ENCODE results near the gene ZNF615. TPM values are rescaled to one million over a fixed set of nuclear protein-coding genes. Genes with fewer than 3 reads are reported as not detected.

ZNF615 gene
- total RNA-seq, 1 experiment from 2014 or later, result 1.6 TPM

DNA sequence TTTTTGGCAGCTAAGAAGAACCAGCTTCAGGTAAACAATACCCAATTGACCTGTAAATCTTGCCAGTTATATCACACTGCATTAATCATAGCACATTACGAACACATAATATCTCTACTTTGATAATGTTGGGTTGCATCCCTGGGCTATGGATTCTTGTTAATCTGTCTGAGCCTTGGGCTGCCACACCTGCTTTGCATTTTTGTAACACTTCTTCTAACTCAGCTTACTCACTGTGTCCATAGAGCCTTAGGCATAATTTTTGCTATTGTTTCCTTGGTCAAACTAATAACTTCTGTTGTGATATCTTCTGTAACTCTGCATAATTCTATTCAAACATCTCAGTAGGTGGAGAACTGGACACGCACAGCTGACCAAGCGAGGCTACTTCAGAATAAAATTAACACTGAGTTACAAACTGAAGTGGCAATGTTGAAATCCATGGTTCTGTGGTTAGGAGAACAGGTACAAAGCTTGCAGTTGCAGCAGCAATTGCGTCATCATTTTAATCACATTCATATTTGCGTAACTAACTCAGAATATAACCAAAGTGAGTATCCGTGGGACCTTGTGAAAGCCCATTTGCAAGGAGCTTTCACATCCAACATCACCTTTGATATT lies 27.8 kb downstream of the ZNF615 start:
- Histone ChIP-seq H3K79me2 (ENCODE audit: insufficient read depth, low read length) (no peaks in the 10 kb centered on the region), H3K27ac (ENCODE audit: low read depth, low read length) (no peak overlapping the region), H3K9ac (ENCODE audit: low read length) (no peak overlapping the region), H3K4me2 (ENCODE audit: low read length) (no peak overlapping the region), H3K9me2 (ENCODE audit: insufficient read depth) (no peaks in the 10 kb centered on the region), H3K4me1 (ENCODE audit: control insufficient read depth in 1 of 2, insufficient read depth in 2 of 2, low read length in 2 of 2) (no peaks in the 10 kb centered on the region), H3K4me3 (replicated peaks in 1 of 2; ENCODE audit: low read depth in 1 of 2, low read length in 2 of 2) (no peak overlapping the region), H3K9me3 (ENCODE audit: control insufficient read depth in 1 of 2, insufficient read depth in 1 of 2, low read depth in 1 of 2, low read length in 2 of 2) (peaks cover 12 to 23% of the 10 kb centered on the region in 2 experiments; a peak in 3 of 4 replicates), H3K27me3 (ENCODE audit: insufficient read depth, low read length) (no peaks in the 10 kb centered on the region), H2AFZ (ENCODE audit: low read depth, low read length, poor library complexity, severe bottlenecking) (no peak overlapping the region), H4K20me1 (ENCODE audit: insufficient read depth) (no peaks in the 10 kb centered on the region), H3K36me3 (ENCODE audit: control insufficient read depth in 1 of 2, insufficient read depth in 2 of 2, low read length in 2 of 2) (no peaks in the 10 kb centered on the region)
- DNase-seq (ENCODE audit: low read depth, low spot score), result no peak
- intact Hi-C loops (cut with micrococcal nuclease), result no loop called here
- TF ChIP-seq SP1 (IDR thresholded peaks at IDR 0.05; ENCODE audit: low read depth) (no peak), EGR1 (IDR thresholded peaks at IDR 0.05; ENCODE audit: low read depth) (no peak), FOSL1 (IDR thresholded peaks at IDR 0.05; ENCODE audit: low read depth) (no peak), CEBPB (IDR thresholded peaks at IDR 0.05; ENCODE audit: low read depth) (no peak), YY1 (IDR thresholded peaks at IDR 0.05; ENCODE audit: extremely low read depth, insufficient replicate concordance, low read depth, low read length) (no peak), EZH2phosphoT487 (IDR thresholded peaks at IDR 0.05; ENCODE audit: borderline replicate concordance) (no peak), SRF (IDR thresholded peaks at IDR 0.05; ENCODE audit: low read depth) (no peak), SIN3A (IDR thresholded peaks at IDR 0.05; ENCODE audit: low read depth) (no peak), CBX3 (IDR thresholded peaks at IDR 0.05; ENCODE audit: low read depth) (no peak), POLR2A (IDR thresholded peaks at IDR 0.05; ENCODE audit: borderline replicate concordance, extremely low read depth, insufficient read depth, insufficient read length) (no peak), RAD21 (IDR thresholded peaks at IDR 0.05; ENCODE audit: low read depth) (no peak)
- TF ChIP-seq, protein P1, sequence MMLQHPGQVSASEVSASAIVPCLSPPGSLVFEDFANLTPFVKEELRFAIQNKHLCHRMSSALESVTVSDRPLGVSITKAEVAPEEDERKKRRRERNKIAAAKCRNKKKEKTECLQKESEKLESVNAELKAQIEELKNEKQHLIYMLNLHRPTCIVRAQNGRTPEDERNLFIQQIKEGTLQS (IDR thresholded peaks at IDR 0.05), result no peak
- TF ChIP-seq, protein P2, sequence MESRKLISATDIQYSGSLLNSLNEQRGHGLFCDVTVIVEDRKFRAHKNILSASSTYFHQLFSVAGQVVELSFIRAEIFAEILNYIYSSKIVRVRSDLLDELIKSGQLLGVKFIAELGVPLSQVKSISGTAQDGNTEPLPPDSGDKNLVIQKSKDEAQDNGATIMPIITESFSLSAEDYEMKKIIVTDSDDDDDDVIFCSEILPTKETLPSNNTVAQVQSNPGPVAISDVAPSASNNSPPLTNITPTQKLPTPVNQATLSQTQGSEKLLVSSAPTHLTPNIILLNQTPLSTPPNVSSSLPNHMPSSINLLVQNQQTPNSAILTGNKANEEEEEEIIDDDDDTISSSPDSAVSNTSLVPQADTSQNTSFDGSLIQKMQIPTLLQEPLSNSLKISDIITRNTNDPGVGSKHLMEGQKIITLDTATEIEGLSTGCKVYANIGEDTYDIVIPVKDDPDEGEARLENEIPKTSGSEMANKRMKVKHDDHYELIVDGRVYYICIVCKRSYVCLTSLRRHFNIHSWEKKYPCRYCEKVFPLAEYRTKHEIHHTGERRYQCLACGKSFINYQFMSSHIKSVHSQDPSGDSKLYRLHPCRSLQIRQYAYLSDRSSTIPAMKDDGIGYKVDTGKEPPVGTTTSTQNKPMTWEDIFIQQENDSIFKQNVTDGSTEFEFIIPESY (IDR thresholded peaks at IDR 0.05; ENCODE audit: extremely low read depth, insufficient replicate concordance, low read length), result no peak
- TF ChIP-seq, protein P3, sequence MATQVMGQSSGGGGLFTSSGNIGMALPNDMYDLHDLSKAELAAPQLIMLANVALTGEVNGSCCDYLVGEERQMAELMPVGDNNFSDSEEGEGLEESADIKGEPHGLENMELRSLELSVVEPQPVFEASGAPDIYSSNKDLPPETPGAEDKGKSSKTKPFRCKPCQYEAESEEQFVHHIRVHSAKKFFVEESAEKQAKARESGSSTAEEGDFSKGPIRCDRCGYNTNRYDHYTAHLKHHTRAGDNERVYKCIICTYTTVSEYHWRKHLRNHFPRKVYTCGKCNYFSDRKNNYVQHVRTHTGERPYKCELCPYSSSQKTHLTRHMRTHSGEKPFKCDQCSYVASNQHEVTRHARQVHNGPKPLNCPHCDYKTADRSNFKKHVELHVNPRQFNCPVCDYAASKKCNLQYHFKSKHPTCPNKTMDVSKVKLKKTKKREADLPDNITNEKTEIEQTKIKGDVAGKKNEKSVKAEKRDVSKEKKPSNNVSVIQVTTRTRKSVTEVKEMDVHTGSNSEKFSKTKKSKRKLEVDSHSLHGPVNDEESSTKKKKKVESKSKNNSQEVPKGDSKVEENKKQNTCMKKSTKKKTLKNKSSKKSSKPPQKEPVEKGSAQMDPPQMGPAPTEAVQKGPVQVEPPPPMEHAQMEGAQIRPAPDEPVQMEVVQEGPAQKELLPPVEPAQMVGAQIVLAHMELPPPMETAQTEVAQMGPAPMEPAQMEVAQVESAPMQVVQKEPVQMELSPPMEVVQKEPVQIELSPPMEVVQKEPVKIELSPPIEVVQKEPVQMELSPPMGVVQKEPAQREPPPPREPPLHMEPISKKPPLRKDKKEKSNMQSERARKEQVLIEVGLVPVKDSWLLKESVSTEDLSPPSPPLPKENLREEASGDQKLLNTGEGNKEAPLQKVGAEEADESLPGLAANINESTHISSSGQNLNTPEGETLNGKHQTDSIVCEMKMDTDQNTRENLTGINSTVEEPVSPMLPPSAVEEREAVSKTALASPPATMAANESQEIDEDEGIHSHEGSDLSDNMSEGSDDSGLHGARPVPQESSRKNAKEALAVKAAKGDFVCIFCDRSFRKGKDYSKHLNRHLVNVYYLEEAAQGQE (IDR thresholded peaks at IDR 0.05; ENCODE audit: low read depth), result no peak
- RAD21 ChIA-PET (ENCODE audit: low non-redundant PET in 1 of 2, low total read pairs in 2 of 2, uncharacterized antibody in 2 of 2, unreplicated experiment in 2 of 2), result no interaction called here
- ATAC-seq, result no peak
- BruUV-seq (replicated peaks), result no TSS peak
- POLR2A ChIA-PET, result no interaction called here
- CTCF ChIA-PET, result no interaction called here

Measured in HCT116 (cell line).